ENCODE measurements around the gene ZCCHC14.
"Not testable (repeated sequence)": the region's sequence is repeated elsewhere in the genome, so short reads cannot be mapped to it uniquely, and the experiment has no call there.

Gene ZCCHC14

DNA sequence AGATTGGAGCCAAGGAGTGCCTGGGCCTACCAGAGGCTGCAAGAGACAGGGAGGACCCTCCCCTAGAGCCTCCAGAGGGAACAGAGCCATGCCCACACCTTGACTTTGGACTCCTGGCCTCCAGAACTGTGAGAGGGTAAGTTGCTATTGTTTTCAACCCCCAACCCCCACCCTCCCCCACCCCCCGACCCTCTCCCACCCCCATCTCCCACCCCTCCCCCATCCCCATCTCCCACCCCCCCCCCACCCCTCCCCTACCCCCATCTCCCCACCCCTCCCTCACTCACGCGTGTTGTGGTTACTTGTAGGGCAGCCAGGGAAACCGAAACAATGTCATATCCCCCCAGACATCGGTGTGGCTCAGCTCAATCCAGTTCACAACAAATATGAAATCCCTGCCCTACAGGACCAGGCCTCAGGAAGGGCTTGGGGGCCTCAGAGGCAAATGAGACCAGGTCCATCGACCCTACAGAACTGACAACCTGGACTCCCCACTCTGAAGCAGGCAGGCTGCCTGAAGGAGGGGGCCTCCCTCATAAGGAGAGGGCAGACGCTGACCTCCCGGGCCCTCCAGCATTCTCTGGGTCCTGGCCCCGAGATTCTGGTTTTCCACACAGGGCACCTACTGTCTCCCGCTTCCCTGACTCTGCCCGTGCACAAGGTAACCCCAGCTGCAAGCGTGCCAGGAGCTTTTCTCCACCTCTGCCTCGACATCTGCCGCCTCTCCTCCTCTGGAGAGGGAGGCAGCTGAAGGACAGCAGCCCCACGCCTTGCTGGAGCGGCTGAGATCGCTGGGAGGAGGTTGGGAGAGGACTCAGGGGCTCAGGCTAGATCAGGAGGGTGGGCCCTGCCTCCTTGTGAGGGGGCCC is 3.0 kb upstream of the ZCCHC14 start:
- DNase-seq = no peak

DNA sequence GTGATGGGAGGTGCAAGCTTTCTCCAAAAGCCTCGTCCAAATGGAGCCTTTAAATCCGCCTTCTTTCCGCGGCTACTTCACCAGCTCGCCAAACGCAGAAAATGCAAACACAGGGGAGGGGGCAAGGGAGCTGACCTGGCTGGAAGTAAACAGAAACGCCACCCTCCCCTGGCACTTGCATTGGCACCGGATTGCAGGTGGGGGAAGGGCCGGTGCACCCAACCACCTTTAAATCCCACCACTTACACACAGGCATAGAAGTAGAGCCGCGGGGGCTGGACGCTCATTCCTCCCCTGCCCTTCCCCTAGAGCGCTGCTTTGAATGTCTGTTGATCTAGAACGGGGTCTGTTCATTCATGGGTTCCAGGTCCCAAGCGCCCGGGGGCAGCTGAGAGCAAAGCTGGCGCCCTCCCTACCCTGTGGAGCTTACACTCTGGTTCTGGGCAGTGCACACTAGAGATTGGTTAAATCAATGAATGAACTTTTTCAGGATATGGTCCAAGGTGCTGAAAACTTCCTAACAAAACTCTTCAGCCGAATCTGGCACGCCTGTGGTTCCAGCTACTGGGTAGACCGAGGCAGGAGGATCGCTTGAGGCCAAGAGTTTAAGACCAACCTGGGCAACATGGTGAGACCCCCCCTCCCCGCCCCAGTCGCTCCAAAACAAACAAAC is 920 bp upstream of the ZCCHC14 start:
- DNase-seq = no peak

DNA sequence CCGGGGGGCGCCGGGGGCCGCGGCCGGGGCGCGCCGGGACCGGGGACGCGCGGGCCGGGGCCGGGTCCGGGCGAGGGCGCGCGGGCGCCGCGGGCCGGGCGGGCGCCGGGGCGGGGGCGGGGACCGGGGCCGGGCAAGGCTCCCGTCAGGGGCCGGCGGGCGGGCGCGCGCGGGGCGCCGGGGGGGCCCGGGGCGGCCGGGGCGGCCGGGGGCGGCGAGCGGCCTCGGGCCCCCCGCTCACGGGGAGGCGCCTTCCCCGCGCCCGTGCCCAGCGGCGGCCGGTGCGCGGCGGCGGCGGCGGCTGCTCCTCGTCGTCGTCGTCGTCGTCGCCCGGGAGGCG is 563 bp downstream of the ZCCHC14 start:
- DNase-seq = no peak

DNA sequence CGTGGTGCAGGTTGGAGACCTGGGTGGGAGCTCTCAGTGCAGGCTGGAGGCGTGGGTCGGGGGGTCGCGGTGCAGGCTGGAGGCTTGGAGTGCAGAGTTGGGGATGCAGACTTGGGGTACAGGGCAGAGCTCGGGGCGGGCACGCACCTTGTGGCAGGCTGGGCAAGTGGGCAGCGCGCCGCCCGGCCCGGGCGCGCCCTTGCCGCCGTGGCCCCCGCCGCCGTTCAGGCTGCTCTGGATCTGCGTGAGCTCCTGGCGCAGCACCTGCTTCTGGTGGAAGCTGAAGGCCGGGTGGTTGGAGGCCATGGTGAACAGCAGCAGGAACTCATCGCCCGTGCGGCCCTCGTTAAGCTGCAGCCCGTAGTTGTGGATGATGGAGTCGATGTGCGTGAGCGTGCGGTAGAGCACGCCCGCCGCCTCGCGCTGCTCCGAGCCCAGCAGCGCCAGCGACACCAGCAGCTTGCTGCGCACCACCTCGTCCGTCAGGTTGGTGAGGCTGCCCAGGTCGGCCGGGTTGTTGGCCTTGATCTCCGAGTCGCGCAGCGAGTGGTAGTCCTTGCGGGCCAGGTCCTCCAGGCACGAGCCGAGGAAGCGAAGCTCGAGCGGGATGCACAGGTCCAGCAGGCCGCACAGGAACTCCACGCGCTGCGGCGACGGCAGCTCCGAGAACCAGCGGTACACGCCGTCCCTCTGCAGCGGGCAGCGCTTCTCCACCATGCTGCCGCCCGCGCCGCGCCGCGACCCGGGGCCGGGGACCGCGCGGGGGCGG is 1.1 kb downstream of the ZCCHC14 start:
- no peak for DNase-seq

DNA sequence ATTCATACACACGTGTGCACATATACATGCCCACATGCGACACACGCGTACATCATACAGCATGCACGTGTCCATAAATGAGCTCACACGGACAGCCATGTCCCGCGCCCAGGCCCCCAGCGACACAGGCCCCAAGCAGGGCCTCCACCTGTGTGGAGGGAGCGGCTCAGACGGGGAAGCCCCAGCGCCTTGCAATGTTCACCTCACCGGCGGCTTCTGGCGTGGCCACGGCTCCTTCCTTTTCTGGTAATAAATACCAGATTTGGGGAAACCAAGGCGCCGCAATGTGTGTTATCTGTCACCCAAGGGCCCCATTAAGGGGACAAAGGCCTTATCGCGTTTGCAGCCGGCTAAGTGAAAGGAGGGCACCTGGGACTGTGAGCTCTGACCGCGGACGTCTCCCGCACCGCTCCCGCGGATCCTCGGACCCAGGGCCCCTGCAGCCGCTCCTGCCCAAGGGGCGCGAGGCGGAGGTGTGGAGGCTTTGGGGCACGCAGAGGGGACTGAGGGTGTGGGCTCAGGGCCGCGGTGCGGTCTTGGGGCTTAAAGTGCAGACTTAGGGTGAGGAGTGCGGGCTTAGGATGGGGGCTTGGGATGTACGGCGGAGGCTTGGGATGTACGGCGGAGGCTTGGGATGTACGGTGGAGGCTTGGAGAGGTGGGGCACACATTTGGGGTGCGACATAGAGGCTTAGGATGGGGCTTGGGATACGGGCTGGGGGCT is 1.9 kb downstream of the ZCCHC14 start:
- DNase-seq = peak; percentile 64

DNA sequence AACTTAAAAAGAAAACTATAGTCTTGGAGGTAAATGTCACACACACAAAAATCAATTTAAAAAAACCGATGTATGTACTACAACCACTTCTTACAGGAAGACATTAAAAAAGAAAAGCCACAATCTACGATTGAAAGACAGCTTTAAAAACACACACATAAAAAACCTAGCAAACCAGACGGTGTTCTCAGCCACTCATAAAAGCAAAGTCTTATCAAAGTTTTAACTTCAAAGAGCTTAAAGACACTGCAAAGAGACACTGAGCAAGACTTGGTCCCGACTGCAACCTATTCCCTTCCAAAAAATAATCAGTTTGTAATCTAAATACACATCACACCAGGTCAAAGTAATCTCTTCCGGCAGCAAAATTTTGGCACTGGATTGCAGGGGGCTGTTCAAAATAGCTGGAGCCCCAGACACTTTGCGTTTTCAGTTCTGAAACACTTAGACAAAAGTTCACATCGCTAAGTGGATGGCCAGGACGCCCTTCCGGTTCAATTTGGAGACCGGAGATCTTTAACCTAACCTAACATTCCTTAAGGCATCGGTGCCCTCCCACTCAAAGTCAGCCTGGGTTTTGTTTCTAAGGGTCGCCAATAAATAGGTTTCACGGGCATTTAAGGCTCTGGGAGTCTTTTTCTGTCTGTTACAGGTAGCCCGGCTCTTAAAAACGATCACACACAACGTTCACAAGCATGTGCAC is 2.6 kb downstream of the ZCCHC14 start:
- no peak for DNase-seq

DNA sequence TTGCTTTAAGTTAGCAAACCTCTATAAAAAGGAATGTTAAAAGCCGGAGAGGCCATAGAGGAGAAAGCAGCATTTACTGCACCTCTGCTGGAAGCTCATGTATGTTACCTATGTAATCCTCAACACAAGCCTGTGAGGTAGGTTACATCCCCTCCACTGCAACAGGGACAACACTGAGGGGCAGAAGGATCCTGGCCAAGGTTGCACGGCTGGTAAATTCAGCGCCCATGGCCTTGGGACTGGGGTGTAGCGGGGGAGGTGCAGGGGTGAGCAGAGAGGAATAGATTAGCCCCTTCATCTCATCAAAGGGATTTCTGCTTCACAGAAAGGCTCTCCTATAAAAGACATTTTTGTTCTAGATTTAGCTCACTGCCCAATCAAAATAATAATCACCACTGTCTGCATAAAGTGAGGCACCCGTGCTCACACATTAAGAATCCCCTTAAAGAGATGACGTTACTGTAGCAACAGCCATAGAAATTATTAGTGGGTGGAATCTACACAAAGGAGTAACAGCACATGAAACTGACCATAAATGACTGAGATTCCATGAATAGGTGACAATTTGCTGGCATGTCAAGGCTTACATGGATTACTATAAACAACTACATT is 3.3 kb downstream of the ZCCHC14 start:
- DNase-seq = no peak

DNA sequence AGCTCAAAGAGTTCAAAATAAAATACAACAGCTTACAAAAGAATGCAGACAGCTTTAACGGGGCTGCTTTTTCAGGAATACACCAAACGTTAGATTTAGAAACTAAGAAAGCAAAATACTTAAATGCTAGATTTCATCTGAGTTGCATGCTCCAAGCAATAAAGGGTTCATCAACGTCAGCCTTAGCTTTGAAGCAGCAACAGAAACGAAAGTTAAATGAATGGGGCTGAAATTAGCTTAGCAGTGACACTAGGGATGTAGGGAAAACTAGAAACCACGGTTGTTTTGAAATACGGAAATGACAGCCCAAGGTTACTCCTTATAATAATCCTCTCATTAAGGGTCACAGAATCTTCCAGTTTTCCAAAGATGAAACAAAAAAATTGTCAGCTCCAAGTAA is 3.9 kb downstream of the ZCCHC14 start:
- DNase-seq = not testable (repeated sequence)

DNA sequence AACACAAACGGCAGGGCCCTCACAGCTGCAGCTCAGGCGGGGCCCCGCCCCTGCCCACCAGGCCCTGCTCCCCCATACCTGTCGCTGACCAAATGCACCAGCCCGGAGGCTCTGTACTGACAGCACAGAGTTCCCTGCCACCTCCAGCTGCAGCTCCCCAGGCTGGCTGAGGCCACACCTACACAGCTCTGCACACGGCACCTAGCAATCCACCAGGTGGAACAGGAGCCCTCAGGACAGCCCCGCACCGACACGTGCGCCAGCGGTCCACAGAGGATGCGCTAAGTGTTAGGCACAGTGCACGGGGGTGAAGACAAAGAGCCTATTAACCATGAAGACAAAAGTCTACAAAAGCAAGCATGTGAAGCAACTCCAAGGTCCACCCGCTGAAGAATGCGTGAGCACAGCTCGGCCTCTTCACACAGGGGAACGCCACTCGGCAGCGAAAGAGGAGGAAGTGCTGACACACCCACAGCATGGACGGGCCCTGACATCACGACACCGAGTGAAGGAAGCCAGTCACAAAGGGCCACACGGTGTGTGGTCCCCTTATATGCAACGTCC is 5.4 kb downstream of the ZCCHC14 start:
- no peak for DNase-seq

DNA sequence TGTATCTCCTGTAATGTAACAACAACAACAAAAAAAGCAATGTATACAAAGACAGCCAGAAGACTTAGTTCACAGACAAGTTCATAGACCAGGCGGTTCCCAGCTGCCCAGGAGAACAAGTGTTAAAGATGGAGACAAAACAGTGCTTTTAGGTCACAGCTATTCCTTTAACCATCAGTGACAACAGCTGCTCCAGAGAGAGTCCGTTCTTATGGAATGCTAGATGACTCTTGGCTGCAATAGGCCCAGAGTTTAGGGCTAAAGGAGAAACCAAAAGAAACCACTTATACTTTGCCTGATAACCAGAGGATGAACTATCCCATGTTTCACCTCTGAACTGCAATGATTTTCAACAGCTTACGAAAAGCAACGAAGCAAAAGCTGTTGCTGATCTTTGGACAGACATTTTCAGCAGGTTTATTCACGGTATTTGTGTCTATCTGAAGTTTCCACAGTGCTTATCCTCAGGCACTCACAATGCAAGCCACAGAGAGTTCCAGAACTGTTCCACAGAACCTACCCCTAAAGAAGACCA is 6.0 kb downstream of the ZCCHC14 start:
- DNase-seq = no peak

DNA sequence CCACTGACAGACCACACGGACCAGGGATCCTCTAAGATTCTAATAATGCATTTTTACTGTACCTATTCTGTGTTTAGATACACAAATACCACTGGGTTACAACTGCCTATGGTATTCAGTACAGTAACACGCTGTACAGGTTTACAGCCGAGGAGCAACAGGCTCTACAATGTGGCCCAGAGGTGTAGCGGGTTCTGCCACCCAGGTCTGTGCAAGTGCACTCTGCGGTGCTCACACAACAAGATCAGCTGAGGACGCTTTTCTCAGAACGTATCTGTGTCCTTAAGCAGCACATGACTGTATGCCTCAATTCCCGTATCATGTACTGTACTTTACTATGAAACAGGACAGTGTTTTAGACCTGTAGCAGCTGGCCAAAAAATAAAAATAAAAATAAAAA is 6.5 kb downstream of the ZCCHC14 start:
- DNase-seq = no peak

DNA sequence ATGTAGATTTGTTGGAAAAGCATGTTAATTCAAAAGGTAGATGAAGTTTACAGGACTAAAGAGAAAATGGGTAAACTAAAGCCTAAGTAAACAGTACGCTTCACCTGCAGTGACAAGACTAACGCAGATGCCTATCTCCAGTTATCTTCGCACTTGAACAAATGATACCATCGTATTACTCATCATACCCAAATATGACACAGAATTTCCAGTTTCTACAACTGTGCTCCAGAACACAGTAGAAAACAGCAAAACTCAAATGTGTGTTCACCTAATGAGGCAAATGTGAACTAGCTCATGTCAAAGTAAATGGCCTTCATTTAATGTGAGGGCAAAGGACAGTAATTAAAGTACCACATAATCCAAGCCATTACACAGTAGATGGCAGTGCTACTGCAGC is 7.0 kb downstream of the ZCCHC14 start:
- DNase-seq = not testable (repeated sequence)

DNA sequence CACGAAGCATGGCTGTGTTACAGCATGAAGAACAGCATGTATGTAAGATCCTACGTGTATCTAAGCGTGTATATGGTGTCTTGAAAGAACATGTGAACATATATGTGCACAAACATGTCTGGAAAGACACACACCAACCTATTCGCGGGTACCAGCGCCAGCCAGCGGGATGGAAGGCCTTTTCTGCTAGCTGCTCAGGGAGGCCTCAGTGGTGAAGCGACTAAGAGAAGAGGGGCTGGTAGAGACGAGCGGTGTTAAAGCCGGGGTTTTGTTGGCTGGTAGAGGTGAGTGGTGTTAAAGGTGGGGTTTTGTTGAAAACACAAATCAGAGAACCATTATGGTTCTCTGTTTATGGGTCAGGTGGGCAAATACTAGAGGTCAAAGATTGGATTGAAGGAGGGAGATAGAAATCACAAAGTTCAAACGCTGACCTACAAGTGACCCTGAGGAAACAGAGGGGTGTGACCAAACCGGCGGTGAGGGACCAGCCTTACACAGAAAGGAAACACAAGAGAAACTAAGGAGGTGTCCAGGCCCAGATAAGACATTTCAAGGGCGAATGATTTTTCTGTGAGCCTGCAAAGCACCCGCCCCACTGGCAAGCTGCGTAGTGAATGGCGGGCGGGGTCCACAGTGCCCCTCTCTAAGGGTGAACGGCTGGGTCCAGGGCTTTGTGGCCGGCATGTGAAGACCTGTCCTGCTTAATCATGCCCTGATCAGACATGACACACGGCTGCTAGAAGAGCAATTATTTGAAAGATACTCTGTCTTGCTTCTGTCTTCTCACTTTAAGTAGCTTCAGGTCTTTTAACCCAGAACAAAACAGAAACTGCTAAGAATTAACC is 8.1 kb downstream of the ZCCHC14 start:
- no peak for DNase-seq

DNA sequence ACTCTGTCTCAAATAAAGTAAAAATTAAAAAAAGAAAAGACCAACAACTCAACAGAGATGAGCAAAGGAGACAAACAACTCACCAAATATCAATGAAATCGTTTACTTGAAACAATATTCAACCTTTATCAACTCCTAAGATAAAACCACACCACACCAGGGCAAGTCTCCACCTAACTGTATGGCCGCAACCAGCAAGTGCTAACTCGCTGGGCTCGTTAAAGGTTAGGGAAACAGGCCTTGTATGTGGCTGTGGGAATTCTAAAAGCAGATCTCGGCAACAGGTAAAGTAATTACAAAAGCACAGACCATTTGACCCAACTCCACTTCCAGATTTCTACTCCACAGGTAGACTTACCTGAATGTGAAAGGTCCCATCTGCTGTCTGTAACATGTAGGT is 9.3 kb downstream of the ZCCHC14 start:
- no peak for DNase-seq

DNA sequence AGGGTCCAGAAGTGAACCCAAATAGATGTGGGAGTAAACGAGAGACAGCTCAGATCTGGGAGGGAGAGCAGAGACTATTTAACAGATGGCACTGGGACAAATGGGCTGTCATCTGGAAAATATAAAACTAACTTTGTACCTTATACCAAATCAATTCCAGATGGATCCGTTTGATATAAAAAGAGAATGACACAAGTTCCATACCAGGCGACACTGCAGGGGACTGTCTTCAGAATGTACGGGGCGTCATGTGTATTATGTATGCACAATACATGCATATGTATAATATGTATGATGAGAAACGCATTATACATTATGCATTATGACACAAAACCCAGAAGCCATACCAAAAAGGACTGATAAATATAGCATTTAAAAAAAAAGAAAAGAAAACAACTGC is 10.2 kb downstream of the ZCCHC14 start:
- not testable (repeated sequence) for DNase-seq

DNA sequence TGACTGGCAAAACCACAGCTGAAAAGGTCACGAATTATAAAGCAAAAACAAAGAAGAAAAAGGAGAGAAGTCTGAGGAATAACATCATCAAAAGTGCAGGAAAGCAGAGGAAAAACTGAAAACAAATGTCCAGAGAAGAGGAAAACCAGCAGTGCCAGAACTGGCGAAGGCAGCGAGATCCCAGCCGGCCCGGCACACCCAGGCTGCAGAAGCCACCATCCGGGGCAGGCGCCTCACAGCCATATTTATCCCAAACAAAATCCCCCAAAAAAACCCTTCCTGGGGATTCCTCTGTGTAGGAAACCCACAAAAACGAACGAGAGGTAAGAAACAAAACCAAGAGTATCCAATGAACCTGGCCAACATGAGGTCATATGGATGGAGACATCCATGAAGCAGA is 10.6 kb downstream of the ZCCHC14 start:
- DNase-seq = no peak

DNA sequence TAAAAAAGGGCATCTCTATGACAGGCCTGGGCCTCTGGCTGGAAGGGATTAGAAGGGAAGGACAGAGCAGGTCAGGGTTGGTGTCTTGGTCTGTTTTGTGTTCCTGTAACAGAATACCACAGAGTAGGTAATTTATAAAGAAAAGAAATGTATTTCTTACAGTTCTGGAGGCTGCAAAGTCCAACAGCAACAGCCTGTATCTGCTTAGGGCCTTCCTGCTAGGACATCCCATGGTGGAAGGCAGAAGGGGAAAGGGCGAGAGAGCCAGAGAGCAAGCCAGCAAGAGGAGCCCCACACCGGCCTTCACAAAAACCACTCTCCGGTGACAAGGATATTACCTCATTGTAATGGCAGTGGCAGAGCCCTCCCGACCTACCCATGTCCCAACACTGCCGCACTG is 11.1 kb downstream of the ZCCHC14 start:
- not testable (repeated sequence) for DNase-seq

DNA sequence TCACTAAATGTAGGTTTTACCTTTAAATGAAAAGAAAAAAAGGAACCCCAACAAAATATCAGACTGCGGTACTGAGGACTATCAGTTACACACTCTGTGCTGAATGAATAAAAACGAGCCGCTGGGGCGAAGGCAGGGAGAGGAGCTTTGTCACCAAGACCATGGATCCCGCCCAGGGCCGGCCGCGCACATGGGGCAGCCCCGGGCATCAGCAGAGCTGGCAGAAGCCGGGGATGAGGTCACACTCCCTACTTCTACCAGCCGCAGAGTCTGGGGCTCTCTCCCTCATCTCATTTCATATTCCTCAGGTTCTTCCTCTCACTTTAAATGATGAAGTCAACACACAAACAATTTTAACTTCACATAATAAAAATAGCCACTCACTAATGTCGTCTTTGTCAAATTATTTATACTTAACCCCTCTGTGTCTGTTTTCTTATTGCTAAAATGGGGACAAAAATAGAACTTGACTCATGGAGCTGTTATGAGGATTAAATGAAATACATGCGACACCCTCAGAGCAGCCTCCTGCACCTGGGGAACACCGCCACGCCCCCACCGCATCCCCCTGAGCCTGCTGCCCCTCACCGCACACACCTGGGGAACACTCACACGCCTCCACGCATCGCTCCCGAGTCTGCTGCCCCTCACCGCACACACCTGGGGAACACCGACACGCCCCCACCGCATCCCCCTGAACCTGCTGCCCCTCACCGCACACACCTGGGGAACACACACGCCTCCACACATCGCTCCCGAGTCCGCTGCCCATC is 15.4 kb downstream of the ZCCHC14 start:
- not testable (repeated sequence) for DNase-seq

DNA sequence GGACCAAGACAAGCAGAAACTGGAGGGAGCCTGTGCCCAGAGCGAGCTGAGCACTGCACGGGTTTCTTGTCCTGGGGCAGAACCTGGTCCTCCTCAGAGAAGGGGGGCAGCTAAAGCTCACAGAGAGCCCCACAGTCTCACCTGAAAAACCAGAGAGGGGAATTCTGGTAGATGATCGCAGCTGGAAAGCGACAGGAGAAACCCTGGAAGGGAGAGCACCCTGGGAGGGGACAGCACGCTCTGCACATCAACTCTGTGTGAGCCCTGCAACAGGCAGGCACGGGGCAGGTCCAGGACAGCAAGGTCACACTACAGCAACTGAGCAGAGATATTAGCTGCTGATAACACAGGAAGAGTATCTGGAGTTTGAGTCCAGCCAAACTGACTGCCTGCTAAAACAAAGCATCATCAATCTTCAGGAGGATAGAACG is 18.2 kb downstream of the ZCCHC14 start:
- no peak for DNase-seq

DNA sequence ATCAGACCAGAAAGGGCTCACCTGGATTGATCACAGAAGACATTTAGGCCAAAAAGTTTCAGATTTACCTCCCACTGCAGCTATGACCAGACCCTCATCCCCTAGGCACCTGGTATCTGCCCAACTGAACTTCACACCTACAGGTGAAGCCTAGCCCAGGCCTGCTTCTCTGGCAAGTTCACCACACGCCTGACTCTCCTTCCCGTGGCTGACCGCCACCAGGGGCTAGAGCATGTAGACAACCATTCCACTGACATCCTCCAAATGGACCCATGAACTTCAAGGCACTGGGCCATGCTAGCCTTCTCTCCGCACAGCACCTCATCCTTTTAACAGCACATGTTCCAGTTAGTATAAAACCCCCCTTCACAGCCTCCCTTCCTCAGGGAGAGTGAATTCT is 18.8 kb downstream of the ZCCHC14 start:
- no peak for DNase-seq
